ENCODE results near the gene FBXO41.

FBXO41 gene

GRCh38 chr2:73238976-73239375 is 45.3 kb downstream of the FBXO41 start:
- DNase-seq: no peak

- DNase-seq: no peak
Measured at GRCh38 chr2:73238149-73238548, 46.1 kb downstream of the FBXO41 start.

DNA sequence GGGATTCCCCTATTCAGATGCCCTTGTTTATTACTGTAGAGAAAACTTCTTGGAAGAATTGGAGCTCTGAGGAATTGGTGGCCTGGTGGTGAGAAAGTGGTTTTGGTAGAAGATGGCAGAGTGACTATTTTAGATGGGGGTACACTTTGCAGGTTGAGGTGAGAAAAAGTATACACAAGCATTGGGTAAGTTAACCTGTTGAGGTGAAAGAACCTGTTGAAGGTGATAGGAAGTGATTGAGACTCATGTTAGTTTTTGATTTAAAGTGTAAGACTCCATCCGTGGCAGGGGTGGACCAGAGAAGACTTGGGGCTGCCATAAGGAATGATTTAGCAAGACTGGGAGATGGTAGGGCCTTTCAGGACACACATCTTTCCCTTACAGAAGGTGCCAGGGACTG is 47.1 kb downstream of the FBXO41 start:
- DNase-seq: no peak

GRCh38 chr2:73235315-73236028 is 48.8 kb downstream of the FBXO41 start:
- DNase-seq: no peak

- DNase-seq: peak; percentile 55
Measured at GRCh38 chr2:73233932-73234832, 50.1 kb downstream of the FBXO41 start, which contains the start of gene CCT7. TSS of gene CCT7 (plus strand) at chr2:73234308. CDS start at chr2:73234379, 71 bp downstream.

GRCh38 chr2:73233154-73233931 is 50.9 kb downstream of the FBXO41 start, which contains the start of gene PRADC1:
TSS of gene PRADC1 (minus strand) at chr2:73233239. CDS start at chr2:73233160, 79 bp downstream.
- peak; percentile 99 for DNase-seq

DNA sequence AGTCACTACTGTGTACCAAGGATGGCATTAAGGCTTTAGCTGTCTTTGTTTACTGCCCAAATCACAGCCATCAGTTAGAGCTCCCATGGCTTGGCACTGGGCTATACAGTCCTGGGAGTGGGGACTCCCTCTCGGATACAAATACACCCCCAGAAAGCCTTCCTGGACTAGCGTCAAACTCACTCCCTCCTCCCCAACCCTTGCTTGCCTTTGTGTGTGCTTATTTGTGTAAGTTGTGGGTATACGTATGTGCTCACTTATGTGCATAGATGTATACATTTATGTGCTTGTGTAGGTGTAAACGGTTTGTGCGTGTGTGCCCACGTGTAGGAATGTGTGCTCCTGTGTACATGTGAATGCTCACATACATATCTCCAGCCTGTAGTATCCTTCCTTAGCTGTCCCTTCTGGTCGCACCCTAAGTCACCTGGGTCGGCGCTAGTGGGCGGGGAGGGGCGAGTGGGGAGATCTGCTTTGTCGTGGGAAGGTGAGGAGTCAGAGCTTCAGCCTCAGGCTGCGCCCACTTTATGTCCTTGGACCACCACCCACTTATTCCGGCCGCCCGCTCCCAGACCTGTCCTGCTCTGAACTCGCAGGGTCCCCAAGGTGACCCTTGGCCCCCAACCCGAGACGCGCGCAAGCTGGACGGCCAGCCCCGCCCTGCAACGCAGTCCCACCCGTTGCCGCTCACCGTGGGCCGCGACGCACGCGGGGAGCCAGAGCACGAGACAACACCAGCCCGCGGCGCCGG is 51.7 kb downstream of the FBXO41 start:
- DNase-seq: no peak

DNA sequence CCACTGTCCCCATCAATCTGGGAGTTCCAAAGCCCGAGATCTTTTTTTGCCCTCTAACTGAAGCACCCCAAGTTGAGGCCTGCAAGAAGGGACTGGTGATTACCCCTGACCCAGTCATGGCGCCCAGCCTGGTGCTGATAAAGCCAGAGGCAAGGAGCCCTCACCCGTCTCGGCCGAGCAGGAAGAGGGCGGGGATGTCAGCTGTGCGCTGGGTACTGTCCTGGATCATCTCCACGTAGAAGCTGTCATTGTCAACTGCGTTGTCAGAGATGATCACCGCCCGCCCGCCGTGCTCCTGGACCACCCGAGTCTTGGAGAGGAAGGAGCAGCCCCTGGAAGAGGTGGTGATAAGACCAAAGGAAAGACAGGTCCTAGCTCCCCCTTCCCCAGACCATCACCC is 55.6 kb downstream of the FBXO41 start:
- no peak for DNase-seq

- DNase-seq: no peak
Measured at GRCh38 chr2:73227086-73227485, 57.2 kb downstream of the FBXO41 start.

DNA sequence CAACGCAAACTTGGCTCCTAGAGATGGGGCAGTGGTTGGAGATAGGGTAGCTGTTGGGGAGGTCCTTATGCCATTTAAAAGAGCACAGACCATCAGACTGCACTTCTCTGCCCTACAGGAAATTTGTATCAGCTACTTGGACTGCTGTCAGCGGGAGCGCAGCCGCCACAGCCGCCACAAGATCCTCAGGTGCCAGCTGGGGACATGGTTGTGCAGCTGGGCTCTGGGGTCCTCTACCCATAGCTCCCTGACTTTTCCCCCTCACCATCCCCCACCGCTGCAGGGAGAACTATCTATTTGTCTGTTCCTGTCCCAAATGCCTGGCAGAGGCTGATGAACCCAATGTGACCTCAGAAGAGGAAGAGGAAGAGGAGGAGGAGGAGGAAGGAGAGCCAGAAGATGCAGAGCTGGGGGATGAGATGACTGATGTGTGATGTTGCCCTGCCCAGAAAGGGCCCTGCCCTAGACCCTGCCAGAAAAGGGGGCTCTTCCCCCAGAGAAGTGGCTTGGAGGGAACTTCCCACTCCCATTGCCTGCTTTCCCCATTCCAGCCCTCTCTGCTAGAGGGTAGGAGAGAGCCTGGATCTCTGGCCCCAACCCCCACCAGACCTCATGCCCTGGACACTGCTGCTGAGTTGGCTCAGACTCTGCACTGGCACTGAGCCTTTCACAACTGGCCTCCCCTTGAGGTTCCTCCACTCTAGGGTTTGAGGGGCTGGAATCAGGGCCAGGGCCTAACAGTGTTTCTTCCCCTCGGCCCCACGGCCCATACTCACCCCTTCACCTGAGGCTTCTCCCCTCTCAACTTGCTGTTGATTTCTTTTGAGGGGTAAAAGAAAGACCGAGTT is 58.5 kb downstream of the FBXO41 start:
- no peak for DNase-seq

DNA sequence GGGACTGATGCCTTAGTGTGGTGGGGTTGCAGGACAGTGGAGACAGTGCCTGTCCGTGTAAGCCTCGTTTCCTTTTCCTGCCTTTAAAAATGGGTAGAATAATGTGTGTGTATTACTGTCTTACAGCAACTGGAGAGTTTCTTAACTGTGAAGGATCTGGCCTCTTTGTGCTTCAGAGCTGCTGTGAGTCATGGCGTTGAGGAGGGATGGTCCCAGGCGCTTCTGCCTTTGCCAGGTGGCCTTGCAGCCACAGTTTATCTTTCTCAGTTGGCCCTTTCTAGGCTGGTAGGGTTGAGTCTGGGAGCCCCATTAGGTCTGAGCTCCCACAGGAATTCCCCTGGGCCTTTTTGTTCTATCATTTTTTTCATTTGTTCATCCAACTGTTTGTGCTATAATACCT is 60.5 kb downstream of the FBXO41 start:
- no peak for DNase-seq

DNA sequence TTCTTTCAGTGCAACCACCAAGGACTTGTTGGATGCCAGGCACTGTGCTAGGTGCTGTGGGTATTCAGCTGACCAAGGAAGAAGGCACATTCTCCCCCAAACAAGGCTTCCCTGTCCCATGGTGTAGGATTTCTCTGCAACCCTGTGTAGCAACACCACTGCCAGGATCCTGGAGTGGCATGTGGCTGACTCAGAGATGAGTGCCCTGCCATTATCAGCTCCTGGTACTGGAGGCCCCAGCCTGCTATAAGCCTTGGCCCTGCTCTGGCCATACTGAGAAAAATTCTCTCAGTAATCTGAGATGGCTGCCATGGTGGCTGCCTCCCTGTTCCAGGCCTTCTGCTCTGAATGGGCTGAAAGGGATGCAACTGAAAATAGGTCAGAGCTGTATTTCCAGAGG is 66.0 kb downstream of the FBXO41 start:
- no peak for DNase-seq

GRCh38 chr2:73217826-73218225 is 66.5 kb downstream of the FBXO41 start:
- no peak for DNase-seq

DNA sequence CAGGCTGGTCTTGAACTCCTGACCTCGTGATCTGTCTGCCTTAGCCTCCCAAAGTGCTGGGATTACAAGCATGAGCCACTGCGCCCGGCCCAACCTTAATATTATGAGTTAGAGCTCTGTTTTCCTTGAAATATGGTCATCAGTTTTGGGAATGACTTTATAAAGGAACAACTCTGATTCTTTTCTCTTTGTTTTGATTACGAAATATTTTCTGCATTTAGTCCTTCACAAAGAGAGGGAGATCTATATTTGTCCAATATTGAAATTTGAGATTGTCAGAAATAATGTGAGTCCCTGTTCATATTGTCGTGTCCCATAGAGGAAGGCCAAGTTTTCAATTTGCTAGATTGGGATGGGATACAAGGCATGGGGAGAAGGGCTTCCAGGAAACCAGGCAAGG is 67.1 kb downstream of the FBXO41 start:
- DNase-seq: no peak

- no peak for DNase-seq
Measured at GRCh38 chr2:73215254-73215653, 69.0 kb downstream of the FBXO41 start.

- no peak for DNase-seq
Measured at GRCh38 chr2:73214120-73215035, 69.9 kb downstream of the FBXO41 start, which contains the start of gene SMYD5. TSS of gene SMYD5 (plus strand) at chr2:73214245. CDS start at chr2:73214267, 22 bp downstream.

DNA sequence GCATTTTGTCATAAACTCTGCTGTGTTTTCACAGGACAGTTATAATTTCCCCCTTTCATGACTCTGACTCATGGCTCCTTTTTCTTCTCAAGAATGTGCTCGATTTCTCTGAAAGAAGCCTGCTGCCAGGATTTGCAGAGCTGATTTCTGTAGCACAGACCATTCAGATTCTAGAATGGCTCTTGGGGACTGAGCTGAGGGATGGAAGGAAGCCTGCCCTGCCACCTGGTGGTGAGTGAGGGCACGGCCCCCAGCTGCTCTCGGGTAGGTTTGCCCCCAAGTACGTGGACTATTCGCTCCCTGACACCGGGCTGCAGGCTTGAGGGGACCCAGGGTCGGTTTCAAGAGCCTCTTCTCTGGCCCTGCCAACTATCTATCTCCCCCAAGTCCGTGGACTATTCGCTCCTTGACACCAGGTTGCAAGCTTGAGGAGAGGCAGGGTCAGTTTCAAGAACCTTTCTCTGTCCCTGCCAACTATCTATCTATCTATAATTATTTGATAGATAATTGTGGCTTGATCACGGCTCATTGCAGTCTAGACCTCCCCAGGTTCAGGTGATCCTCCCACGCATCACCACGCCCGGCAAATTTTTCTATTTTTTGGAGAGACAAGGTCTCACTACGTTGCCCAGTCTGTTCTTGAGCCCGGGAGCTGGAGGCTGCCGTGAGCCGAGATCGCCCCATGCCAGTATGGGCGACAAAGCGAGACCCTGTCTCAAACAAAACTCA is 71.7 kb downstream of the FBXO41 start:
- DNase-seq: peak; percentile 67

GRCh38 chr2:73212098-73212447 is 72.2 kb downstream of the FBXO41 start:
- DNase-seq: no peak

- no peak for DNase-seq
Measured at GRCh38 chr2:73210696-73211095, 73.6 kb downstream of the FBXO41 start.

DNA sequence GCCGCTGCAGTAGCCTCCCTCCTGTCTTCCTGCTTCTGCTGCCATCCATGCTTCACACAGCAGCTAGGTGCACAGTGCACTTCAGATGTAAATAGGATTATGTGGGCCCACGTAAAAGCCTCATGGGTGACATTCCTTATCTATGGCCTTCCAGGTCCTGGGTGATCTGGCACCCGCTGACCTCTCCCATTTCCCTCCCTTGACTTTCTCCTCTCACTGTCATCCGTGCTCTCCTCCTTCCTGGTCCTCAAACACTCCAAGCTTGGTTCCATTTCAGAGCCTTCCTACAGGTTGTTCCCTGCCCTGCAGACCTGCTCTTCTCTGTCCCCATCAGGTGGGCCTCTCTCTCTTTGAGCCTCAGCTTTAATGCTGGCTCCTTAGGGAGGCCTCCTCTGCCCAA is 74.3 kb downstream of the FBXO41 start:
- DNase-seq: no peak

All from amniotic stem cell (primary cell).